ENCODE results near the gene SCP2. TPM values are rescaled to one million over a fixed set of nuclear protein-coding genes. Genes with fewer than 3 reads are reported as not detected.
"Not testable (repeated sequence)": the region's sequence is repeated elsewhere in the genome, so short reads cannot be mapped to it uniquely, and the experiment has no call there.

Gene SCP2
- total RNA-seq, 5 donors from 2014 or later (not counting 1 experiment from before 2014, with no cell fraction given): 46.5 to 63.9 (median 51.8) TPM

DNA sequence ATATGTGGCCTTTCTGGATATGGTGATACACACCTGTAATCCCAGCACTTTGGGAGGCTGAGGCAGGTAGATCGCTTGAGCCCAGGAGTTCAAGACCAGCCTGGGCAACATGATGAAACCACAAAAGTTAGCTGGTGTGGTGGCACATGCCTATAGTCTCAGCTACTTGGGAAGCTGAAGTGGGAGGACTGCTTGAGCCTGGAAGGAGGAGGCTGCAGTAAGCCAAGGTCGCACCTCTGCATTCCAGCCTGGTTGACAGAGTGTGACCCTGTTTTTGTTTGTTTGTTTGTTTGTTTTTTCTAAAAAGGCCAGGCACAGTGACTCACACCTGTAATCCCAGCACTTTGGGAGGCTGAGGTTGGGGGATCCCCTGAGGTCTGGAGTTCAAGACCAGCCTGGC lies 42.2 kb downstream of the SCP2 start:
- H3K36me3 Mint-ChIP-seq: peaks cover 10% of the 10 kb centered on the region
- H3K4me1 ChIP-seq (ENCODE audit: control insufficient read depth in 1 of 2, extremely low read depth in 1 of 2, insufficient read depth in 2 of 2, low read length in 2 of 2); CTCF ChIA-PET; DNase-seq; H3K27me3 ChIP-seq (replicated peaks in 1 of 2; ENCODE audit: control insufficient read depth in 2 of 2, extremely low read depth in 1 of 2, insufficient read depth in 2 of 2, low read length in 1 of 2); ATAC-seq (replicated peaks in 1 of 4); H3K4me1 Mint-ChIP-seq; H3K27ac ChIP-seq (ENCODE audit: low read length); H3K36me3 ChIP-seq (ENCODE audit: control insufficient read depth in 2 of 2, extremely low read depth in 1 of 2, insufficient read depth in 1 of 2, low read length in 1 of 2); H3K27ac Mint-ChIP-seq; H3K9me3 Mint-ChIP-seq; H3K9me3 ChIP-seq; H3K4me3 ChIP-seq (ENCODE audit: control insufficient read depth in 1 of 2, extremely low read depth in 1 of 2, low read length in 1 of 2); H3K4me3 Mint-ChIP-seq; H3K27me3 Mint-ChIP-seq: not testable (repeated sequence)
- POLR2A ChIA-PET: interaction anchor here in 1 of 2 donors (0.6 kb wide), 1 partner anchor 46 kb away, joined by 5 read pairs; no protein-coding TSS in a partner anchor
- WGBS (ENCODE audit: insufficient coverage): 91% methylated on average over 1 of the region's 2 CpGs

GRCh38 chr1:52970149-52970548 lies 43.1 kb downstream of the SCP2 start:
- 89% methylated on average over 3 of the region's 3 CpGs for WGBS (ENCODE audit: insufficient coverage)
- Histone ChIP-seq H3K9me3 (no peaks in the 10 kb centered on the region), H3K36me3 (ENCODE audit: control insufficient read depth in 2 of 2, extremely low read depth in 1 of 2, insufficient read depth in 1 of 2, low read length in 1 of 2) (no peaks in the 10 kb centered on the region), H3K27me3 (replicated peaks in 1 of 2; ENCODE audit: control insufficient read depth in 2 of 2, extremely low read depth in 1 of 2, insufficient read depth in 2 of 2, low read length in 1 of 2) (no peaks in the 10 kb centered on the region), H3K27ac (ENCODE audit: low read length) (no peak overlapping the region), H3K4me3 (ENCODE audit: control insufficient read depth in 1 of 2, extremely low read depth in 1 of 2, low read length in 1 of 2) (no peak overlapping the region), H3K4me1 (ENCODE audit: control insufficient read depth in 1 of 2, extremely low read depth in 1 of 2, insufficient read depth in 2 of 2, low read length in 2 of 2) (no peaks in the 10 kb centered on the region)
- H3K4me3 Mint-ChIP-seq: no peak overlapping the region
- H3K36me3 Mint-ChIP-seq: peaks cover 11% of the 10 kb centered on the region
- H3K4me1 Mint-ChIP-seq: no peaks in the 10 kb centered on the region
- CTCF ChIA-PET: no interaction called here
- H3K9me3 Mint-ChIP-seq: no peaks in the 10 kb centered on the region
- POLR2A ChIA-PET: no interaction called here
- peak in 1 of 35 experiments; percentile 25 for DNase-seq
- peak in 1 of 4 experiments; percentile 55 for ATAC-seq (replicated peaks in 1 of 4)
- no peak overlapping the region for H3K27ac Mint-ChIP-seq
- H3K27me3 Mint-ChIP-seq: no peaks in the 10 kb centered on the region

GRCh38 chr1:52973841-52974240 lies 46.8 kb downstream of the SCP2 start:
- ATAC-seq (replicated peaks in 1 of 4): no peak
- POLR2A ChIA-PET: no interaction called here
- CTCF ChIA-PET: no interaction called here
- no peaks in the 10 kb centered on the region for H3K9me3 ChIP-seq
- no peak overlapping the region for H3K27ac ChIP-seq (ENCODE audit: low read length)
- WGBS (ENCODE audit: insufficient coverage): no CpG with 5 or more reads among the region's 3 CpGs
- Mint-ChIP-seq H3K4me1 (peaks cover 0 to 4% (median 2%) of the 10 kb centered on the region in 3 donors), H3K27me3 (no peaks in the 10 kb centered on the region), H3K4me3 (no peak overlapping the region), H3K36me3 (peaks cover 23% of the 10 kb centered on the region), H3K9me3 (no peaks in the 10 kb centered on the region), H3K27ac (no peak overlapping the region)
- DNase-seq: no peak
- H3K4me1 ChIP-seq (ENCODE audit: control insufficient read depth in 1 of 2, extremely low read depth in 1 of 2, insufficient read depth in 2 of 2, low read length in 2 of 2): no peaks in the 10 kb centered on the region
- H3K27me3 ChIP-seq (replicated peaks in 1 of 2; ENCODE audit: control insufficient read depth in 2 of 2, extremely low read depth in 1 of 2, insufficient read depth in 2 of 2, low read length in 1 of 2): no peaks in the 10 kb centered on the region
- H3K36me3 ChIP-seq (ENCODE audit: control insufficient read depth in 2 of 2, extremely low read depth in 1 of 2, insufficient read depth in 1 of 2, low read length in 1 of 2): peaks cover 4 to 10% of the 10 kb centered on the region in 2 donors
- H3K4me3 ChIP-seq (ENCODE audit: control insufficient read depth in 1 of 2, extremely low read depth in 1 of 2, low read length in 1 of 2): no peak overlapping the region

DNA sequence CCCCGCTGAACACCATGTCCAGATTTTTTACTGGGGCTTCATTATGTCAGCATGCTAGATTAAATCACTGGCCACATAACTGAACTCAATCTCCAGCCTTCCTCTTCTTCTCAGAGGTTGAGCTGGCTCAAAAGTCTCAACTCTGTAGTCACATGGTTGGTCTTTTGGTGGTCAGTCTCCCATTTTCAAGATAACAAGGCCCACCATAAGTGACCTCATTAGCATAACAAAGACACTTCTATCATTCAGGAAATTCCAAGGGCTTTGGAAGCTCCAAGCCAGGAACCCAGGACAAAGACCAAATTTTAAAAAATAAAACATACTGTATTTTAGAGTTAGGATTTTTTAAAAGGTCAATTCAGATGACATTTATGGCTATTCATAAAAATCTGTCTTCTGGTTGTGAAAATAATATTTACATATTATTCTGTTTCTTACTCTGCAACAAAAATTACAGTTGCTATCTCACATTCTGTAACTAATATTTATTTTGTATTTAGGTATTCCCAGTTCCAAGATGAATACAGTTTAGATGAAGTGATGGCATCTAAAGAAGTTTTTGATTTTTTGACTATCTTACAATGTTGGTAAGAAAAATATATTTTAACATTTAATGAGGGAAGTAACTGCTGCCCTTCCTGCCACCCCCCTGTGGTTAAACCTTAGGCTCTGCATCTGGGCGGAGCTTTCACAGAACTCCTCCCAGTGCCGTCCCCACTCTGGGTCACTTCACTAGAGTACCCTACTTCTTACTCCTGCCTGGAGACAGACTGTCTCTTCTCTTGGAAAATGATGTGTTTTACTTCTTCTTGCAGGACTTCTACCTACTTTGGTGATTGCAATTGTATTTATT lies 49.3 kb downstream of the SCP2 start:
- ATAC-seq (replicated peaks in 1 of 4) (no peak), DNase-seq (no peak)
- Histone ChIP-seq H3K36me3 (ENCODE audit: control insufficient read depth in 2 of 2, extremely low read depth in 1 of 2, insufficient read depth in 1 of 2, low read length in 1 of 2) (peaks cover 4 to 17% of the 10 kb centered on the region in 2 donors), H3K27me3 (replicated peaks in 1 of 2; ENCODE audit: control insufficient read depth in 2 of 2, extremely low read depth in 1 of 2, insufficient read depth in 2 of 2, low read length in 1 of 2) (no peaks in the 10 kb centered on the region), H3K27ac (ENCODE audit: low read length) (no peak overlapping the region), H3K4me1 (ENCODE audit: control insufficient read depth in 1 of 2, extremely low read depth in 1 of 2, insufficient read depth in 2 of 2, low read length in 2 of 2) (no peaks in the 10 kb centered on the region), H3K4me3 (ENCODE audit: control insufficient read depth in 1 of 2, extremely low read depth in 1 of 2, low read length in 1 of 2) (no peak overlapping the region), H3K9me3 (no peaks in the 10 kb centered on the region)
- Mint-ChIP-seq H3K9me3 (no peaks in the 10 kb centered on the region), H3K36me3 (peaks cover 33% of the 10 kb centered on the region), H3K27ac (no peak overlapping the region), H3K4me1 (peaks cover 0 to 4% (median 2%) of the 10 kb centered on the region in 3 donors), H3K27me3 (no peaks in the 10 kb centered on the region), H3K4me3 (no peak overlapping the region)
- ChIA-PET POLR2A (no interaction called here), CTCF (interaction anchor here in 1 of 2 donors (0.6 kb wide), 1 partner anchor 915 kb away, joined by 4 read pairs; no protein-coding TSS in a partner anchor)
- WGBS (ENCODE audit: insufficient coverage): no CpG with 5 or more reads among the region's 3 CpGs

DNA sequence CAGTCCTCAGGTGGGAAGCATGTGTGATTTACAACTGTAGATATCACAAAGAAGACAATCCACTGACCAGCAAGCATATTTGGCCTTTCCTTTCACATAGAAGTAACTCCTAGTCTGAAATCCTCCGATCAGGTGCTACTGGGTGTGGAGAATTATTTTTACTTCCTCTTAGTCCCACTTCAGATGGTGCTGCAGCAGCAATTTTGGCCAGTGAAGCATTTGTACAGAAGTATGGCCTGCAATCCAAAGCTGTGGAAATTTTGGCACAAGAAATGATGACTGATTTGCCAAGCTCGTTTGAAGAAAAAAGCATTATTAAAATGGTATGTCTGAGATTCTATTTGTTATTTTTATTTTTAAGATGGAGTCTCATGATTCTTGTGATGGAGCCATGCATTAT lies 51.0 kb downstream of the SCP2 start:
- ChIA-PET POLR2A (no interaction called here), CTCF (no interaction called here)
- Mint-ChIP-seq H3K36me3 (peaks cover 43% of the 10 kb centered on the region), H3K27ac (no peak overlapping the region), H3K27me3 (no peaks in the 10 kb centered on the region), H3K4me3 (no peak overlapping the region), H3K9me3 (peaks cover 0 to 7% (median 5%) of the 10 kb centered on the region in 3 donors), H3K4me1 (peaks cover 0 to 4% (median 2%) of the 10 kb centered on the region in 3 donors)
- no peaks in the 10 kb centered on the region for H3K27me3 ChIP-seq (replicated peaks in 1 of 2; ENCODE audit: control insufficient read depth in 2 of 2, extremely low read depth in 1 of 2, insufficient read depth in 2 of 2, low read length in 1 of 2)
- DNase-seq (no peak), ATAC-seq (replicated peaks in 1 of 4) (no peak)
- peaks cover 4 to 23% of the 10 kb centered on the region in 2 donors for H3K36me3 ChIP-seq (ENCODE audit: control insufficient read depth in 2 of 2, extremely low read depth in 1 of 2, insufficient read depth in 1 of 2, low read length in 1 of 2)
- WGBS (ENCODE audit: insufficient coverage): no CpG with 5 or more reads among the region's 2 CpGs
- no peaks in the 10 kb centered on the region for H3K4me1 ChIP-seq (ENCODE audit: control insufficient read depth in 1 of 2, extremely low read depth in 1 of 2, insufficient read depth in 2 of 2, low read length in 2 of 2)
- H3K27ac ChIP-seq (ENCODE audit: low read length): no peak overlapping the region
- no peak overlapping the region for H3K4me3 ChIP-seq (ENCODE audit: control insufficient read depth in 1 of 2, extremely low read depth in 1 of 2, low read length in 1 of 2)
- H3K9me3 ChIP-seq: no peaks in the 10 kb centered on the region

- ATAC-seq (replicated peaks in 1 of 4); CTCF ChIA-PET; H3K4me1 Mint-ChIP-seq; H3K9me3 Mint-ChIP-seq; DNase-seq; H3K4me3 Mint-ChIP-seq; H3K27me3 ChIP-seq (replicated peaks in 1 of 2; ENCODE audit: control insufficient read depth in 2 of 2, extremely low read depth in 1 of 2, insufficient read depth in 2 of 2, low read length in 1 of 2); H3K27ac Mint-ChIP-seq; H3K4me1 ChIP-seq (ENCODE audit: control insufficient read depth in 1 of 2, extremely low read depth in 1 of 2, insufficient read depth in 2 of 2, low read length in 2 of 2); H3K27ac ChIP-seq (ENCODE audit: low read length); H3K27me3 Mint-ChIP-seq; H3K9me3 ChIP-seq; H3K4me3 ChIP-seq (ENCODE audit: control insufficient read depth in 1 of 2, extremely low read depth in 1 of 2, low read length in 1 of 2); POLR2A ChIA-PET: not testable (repeated sequence)
- peaks cover 3 to 13% of the 10 kb centered on the region in 2 donors for H3K36me3 ChIP-seq (ENCODE audit: control insufficient read depth in 2 of 2, extremely low read depth in 1 of 2, insufficient read depth in 1 of 2, low read length in 1 of 2)
- peaks cover 31% of the 10 kb centered on the region for H3K36me3 Mint-ChIP-seq
Measured at GRCh38 chr1:52992733-52993132, 65.7 kb downstream of the SCP2 start.
